Endothelial cell of umbilical vein (primary cell): ENCODE data around the gene BLACAT1. TPM values are rescaled to one million over a fixed set of nuclear protein-coding genes. Genes with fewer than 3 reads are reported as not detected.

ENCODE experiments used
- BruUV-seq: library from RNA; stranded (reverse); fragments of 400-500 nt; replicated peaks from 2 replicates; lab custom pipeline; 2021; lab: Mats Ljungman, UMichigan
- CTCF ChIA-PET: fragments of 300-600, 350-600 bp; sonication (Branson Sonifier 250); formaldehyde crosslinking; loops from one replicate; lab custom pipeline; 2021; ENCODE audit warnings: antibody characterized with exemption, inconsistent platforms; lab: Charles Lee
- POLR2A ChIA-PET: fragments of 300-600, 350-600 bp; sonication (Branson Sonifier 250); formaldehyde crosslinking; loops from one replicate; lab custom pipeline; 2021; ENCODE audit warnings: antibody characterized with exemption, inconsistent platforms; lab: Charles Lee
- DNase-seq: peaks from one replicate; pipeline ENCODE4 v3.0.0-alpha.2; 2011; ENCODE audit warnings: low read depth, low spot score
- FAIRE-seq: peaks from 2 replicates; lab custom pipeline; 2011; peaks lifted over from hg19 to GRCh38; lab: Jason Lieb, UNC
- H2AFZ ChIP-seq: 2 replicates; pipeline ENCODE4 v1.6.0; 2012; ENCODE audit warnings: low read depth, low read length, control low read depth, inconsistent platforms
- H3K27ac ChIP-seq: 2 replicates; pipeline ENCODE4 v1.5.1; 2011; ENCODE audit warnings: low read depth, mild to moderate bottlenecking, control low read depth, low read length, moderate library complexity; ENCODE audit not compliant: insufficient read depth
- H3K27me3 ChIP-seq, 2 experiments: 2 replicates each; pipeline versions ENCODE4 v1.6.0 to v1.6.1; 2011; ENCODE audit warnings: low read length in 2 of 2, mixed read lengths in 1 of 2; ENCODE audit not compliant: control insufficient read depth in 2 of 2, insufficient read depth in 2 of 2
- H3K36me3 ChIP-seq, 2 experiments: 2 replicates in 1 of 2; 3 replicates in 1 of 2; pipeline ENCODE4 v1.5.1; 2011; ENCODE audit warnings: low read length in 2 of 2, mild to moderate bottlenecking in 1 of 2, moderate library complexity in 1 of 2; ENCODE audit not compliant: control insufficient read depth in 2 of 2, insufficient read depth in 2 of 2; ENCODE audit errors: extremely low read depth in 1 of 2
- H3K4me1 ChIP-seq: 3 replicates; pipeline ENCODE4 v1.5.1; 2011; ENCODE audit warnings: mild to moderate bottlenecking, low read length; ENCODE audit not compliant: control insufficient read depth, insufficient read depth; ENCODE audit errors: extremely low read depth
- H3K4me2 ChIP-seq: 2 replicates; pipeline ENCODE4 v1.6.1; 2011; ENCODE audit warnings: low read length, control low read depth, mixed read lengths; ENCODE audit not compliant: insufficient read depth
- H3K4me3 ChIP-seq, 3 experiments: fragments of 200-600 bp in 1 of 3; sonication (generic), shearing (Covaris generic) in 1 of 3; replicated peaks in 1 of 3; 2 replicates each; pipeline ENCODE4 v1.5.1; 2011 to 2016; ENCODE audit warnings: control low read depth in 3 of 3, low read length in 3 of 3, mild to moderate bottlenecking in 2 of 3, inconsistent platforms in 1 of 3, low read depth in 1 of 3, moderate library complexity in 1 of 3; ENCODE audit not compliant: insufficient read depth in 1 of 3
- H3K79me2 ChIP-seq: 2 replicates; pipeline ENCODE4 v1.6.0; 2012; ENCODE audit warnings: low read length, inconsistent platforms; ENCODE audit not compliant: control insufficient read depth, insufficient read depth
- H3K9ac ChIP-seq: replicated peaks from 2 replicates; pipeline ENCODE3; 2011; ENCODE audit warnings: low read length, control low read depth; ENCODE audit not compliant: insufficient read depth; ENCODE audit errors: extremely low read depth
- H3K9me1 ChIP-seq: replicated peaks from 3 replicates; pipeline ENCODE4 v1.6.0; 2011; ENCODE audit warnings: mild to moderate bottlenecking, low read length; ENCODE audit not compliant: control insufficient read depth, insufficient read depth; ENCODE audit errors: extremely low read depth
- H3K9me3 ChIP-seq: replicated peaks from 2 replicates; pipeline ENCODE4 v1.5.1; 2012; ENCODE audit warnings: low read length, inconsistent platforms; ENCODE audit not compliant: control insufficient read depth, insufficient read depth
- H4K20me1 ChIP-seq: replicated peaks from 2 replicates; pipeline ENCODE3; 2011; ENCODE audit warnings: mild to moderate bottlenecking, low read length; ENCODE audit not compliant: control insufficient read depth, insufficient read depth; ENCODE audit errors: extremely low read depth
- EZH2 ChIP-seq: IDR thresholded peaks from 2 replicates; pipeline ENCODE4 v1.6.1; 2012; ENCODE audit warnings: borderline replicate concordance, low read depth, mild to moderate bottlenecking, moderate library complexity, low read length, inconsistent platforms; ENCODE audit not compliant: severe bottlenecking
- FOS ChIP-seq: IDR thresholded peaks from 2 replicates; pipeline ENCODE4 v1.6.1; 2011; ENCODE audit warnings: mild to moderate bottlenecking, low read length, moderate library complexity, borderline replicate concordance; ENCODE audit not compliant: insufficient read depth
- GATA2 ChIP-seq: IDR thresholded peaks from 2 replicates; pipeline ENCODE4 v1.7.0; 2011; ENCODE audit warnings: low read depth, mild to moderate bottlenecking, moderate library complexity, mixed read lengths, low read length; ENCODE audit not compliant: insufficient read length, insufficient read depth
- JUN ChIP-seq: IDR thresholded peaks from 2 replicates; pipeline ENCODE4 v1.6.1; 2011; ENCODE audit warnings: borderline replicate concordance, low read depth; ENCODE audit not compliant: insufficient read length, insufficient read depth
- MYC ChIP-seq: IDR thresholded peaks from one replicate; pipeline ENCODE4 v1.6.1; 2011; ENCODE audit warnings: mild to moderate bottlenecking, low read depth, low read length
- POLR2A ChIP-seq: IDR thresholded peaks from 2 replicates; pipeline ENCODE4 v1.6.1; 2012; ENCODE audit warnings: low read depth, mild to moderate bottlenecking, control low read depth, low read length
- POLR2AphosphoS5 ChIP-seq: IDR thresholded peaks from 2 replicates; pipeline ENCODE4 v1.6.1; 2012; ENCODE audit warnings: low read depth, mild to moderate bottlenecking, control low read depth, low read length, moderate library complexity; ENCODE audit not compliant: insufficient read depth
- dilution Hi-C: fragments of 300-500 bp; cut with MboI; formaldehyde crosslinking; loops from one replicate; pipeline ENCODE4 v1.15.0; 2019; ENCODE audit warnings: low sequenced_read_pairs; ENCODE audit not compliant: extremely low pct_ligation_motif_present
- intact Hi-C: fragments of 100-400 bp; cut with micrococcal nuclease; formaldehyde crosslinking; loops from one replicate; pipeline ENCODE4 v1.10.0; 2022
- polyA plus RNA-seq, 4 experiments: library from polyadenylated mRNA; depleted of rRNA in 3 of 4; stranded (reverse) in 3 of 4; unstranded in 1 of 4; fragments of >200 nt; gene quantifications; 2 replicates each; pipeline versions ENCODE4 v1.2.1 to v1.2.3, GENCODE V29; 2011 to 2012; ENCODE audit warnings: missing spikeins in 1 of 4
- total RNA-seq: library from RNA; stranded (reverse); gene quantifications from 2 replicates; pipeline ENCODE4 v1.2.3, GENCODE V29; 2021
- TF ChIP-seq, protein P1 (sequence below): IDR thresholded peaks from 2 replicates; pipeline ENCODE4 v1.6.1; 2011; ENCODE audit not compliant: insufficient read depth, insufficient read length
- TF ChIP-seq, protein P2 (sequence below), 2 donors: IDR thresholded peaks; 1 replicate in 1 of 2; 2 replicates in 1 of 2; pipeline ENCODE4 v1.5.1; 2011; ENCODE audit warnings: low read length in 2 of 2, mild to moderate bottlenecking in 2 of 2, moderate library complexity in 2 of 2, control low read depth in 1 of 2, inconsistent platforms in 1 of 2, low read depth in 1 of 2; ENCODE audit not compliant: insufficient read depth in 1 of 2; ENCODE audit errors: extremely low read depth in 1 of 2

The BLACAT1 gene
- total and polyA plus RNA-seq, 2 donors (not counting 3 experiments of a cell fraction or from before 2014, with no cell fraction given) = not detected

DNA sequence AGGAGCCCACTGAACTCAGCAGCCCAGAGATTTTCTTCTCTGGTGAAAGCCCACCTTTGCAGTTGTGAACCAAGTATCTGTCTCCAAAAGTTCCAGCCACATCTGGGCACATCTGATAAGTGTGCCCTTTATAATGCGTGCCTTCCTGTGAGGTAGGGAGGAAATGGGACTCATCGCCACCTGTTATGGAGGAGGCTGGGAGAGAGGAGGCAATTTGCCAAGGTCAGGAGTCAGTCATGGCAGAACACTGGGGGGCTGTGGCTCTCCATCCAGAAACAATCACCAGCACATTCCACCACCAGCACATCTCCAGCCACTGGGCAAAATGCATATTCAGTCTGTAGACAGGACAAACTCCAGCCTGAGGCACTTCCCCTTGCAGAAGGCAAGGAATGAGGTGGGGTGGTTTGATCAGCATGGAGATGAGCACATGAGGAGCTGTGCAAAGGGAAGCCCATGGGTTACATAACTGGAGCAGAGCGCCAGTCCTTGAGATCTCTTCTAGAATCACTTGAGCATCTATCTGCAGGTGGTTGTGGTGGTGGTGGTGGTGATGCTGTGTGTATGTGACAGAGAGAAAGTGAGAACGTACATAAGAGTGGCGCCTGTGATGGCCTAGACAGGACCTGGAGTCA, 19.0 kb downstream of the BLACAT1 start:
- Histone ChIP-seq H3K27ac (no peak overlapping the region), H4K20me1 (no peaks in the 10 kb centered on the region), H3K9ac (no peak overlapping the region), H3K27me3 (peaks cover 14 to 20% of the 10 kb centered on the region in 2 experiments), H2AFZ (no peak overlapping the region), H3K9me3 (no peaks in the 10 kb centered on the region), H3K4me2 (no peak overlapping the region), H3K4me1 (peaks cover 2% of the 10 kb centered on the region), H3K36me3 (no peaks in the 10 kb centered on the region), H3K79me2 (no peaks in the 10 kb centered on the region), H3K4me3 (no peak overlapping the region), H3K9me1 (no peaks in the 10 kb centered on the region)
- no TSS peak for BruUV-seq
- CTCF ChIA-PET = interaction anchor here (1.2 kb wide), 1 partner anchor 16 kb away, joined by 3 read pairs; no protein-coding TSS in a partner anchor
- DNase-seq (no peak), FAIRE-seq (no peak)
- intact Hi-C loops = loop anchor here (5.0 kb wide), 1 partner anchor 85 kb away; no protein-coding TSS in a partner anchor
- POLR2A ChIA-PET = no interaction called here
- TF ChIP-seq POLR2A (no peak), FOS (no peak), MYC (no peak), EZH2 (no peak), POLR2AphosphoS5 (no peak), JUN (no peak), GATA2 (no peak)
- TF ChIP-seq, protein P1, sequence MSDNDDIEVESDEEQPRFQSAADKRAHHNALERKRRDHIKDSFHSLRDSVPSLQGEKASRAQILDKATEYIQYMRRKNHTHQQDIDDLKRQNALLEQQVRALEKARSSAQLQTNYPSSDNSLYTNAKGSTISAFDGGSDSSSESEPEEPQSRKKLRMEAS = no peak
- TF ChIP-seq, protein P2, sequence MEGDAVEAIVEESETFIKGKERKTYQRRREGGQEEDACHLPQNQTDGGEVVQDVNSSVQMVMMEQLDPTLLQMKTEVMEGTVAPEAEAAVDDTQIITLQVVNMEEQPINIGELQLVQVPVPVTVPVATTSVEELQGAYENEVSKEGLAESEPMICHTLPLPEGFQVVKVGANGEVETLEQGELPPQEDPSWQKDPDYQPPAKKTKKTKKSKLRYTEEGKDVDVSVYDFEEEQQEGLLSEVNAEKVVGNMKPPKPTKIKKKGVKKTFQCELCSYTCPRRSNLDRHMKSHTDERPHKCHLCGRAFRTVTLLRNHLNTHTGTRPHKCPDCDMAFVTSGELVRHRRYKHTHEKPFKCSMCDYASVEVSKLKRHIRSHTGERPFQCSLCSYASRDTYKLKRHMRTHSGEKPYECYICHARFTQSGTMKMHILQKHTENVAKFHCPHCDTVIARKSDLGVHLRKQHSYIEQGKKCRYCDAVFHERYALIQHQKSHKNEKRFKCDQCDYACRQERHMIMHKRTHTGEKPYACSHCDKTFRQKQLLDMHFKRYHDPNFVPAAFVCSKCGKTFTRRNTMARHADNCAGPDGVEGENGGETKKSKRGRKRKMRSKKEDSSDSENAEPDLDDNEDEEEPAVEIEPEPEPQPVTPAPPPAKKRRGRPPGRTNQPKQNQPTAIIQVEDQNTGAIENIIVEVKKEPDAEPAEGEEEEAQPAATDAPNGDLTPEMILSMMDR (IDR thresholded peaks at IDR 0.05; ENCODE audit: extremely low read depth in 1 of 2, insufficient read depth in 1 of 2, low read depth in 1 of 2, low read length in 2 of 2) = no peak
- dilution Hi-C loops = no loop called here
